Testis (tissue), 5 donors: ENCODE results near the gene ANKHD1. TPM values are rescaled to one million over a fixed set of nuclear protein-coding genes. Genes with fewer than 3 reads are reported as not detected.

Experiments used
- DNase-seq: peaks from one replicate; pipeline ENCODE4 v3.0.0-alpha.2; 2019
- H3K27ac ChIP-seq, 2 donors: fragments of 200-600 bp; sonication (generic); one replicate each; pipeline ENCODE4 v1.5.1; 2019
- H3K27me3 ChIP-seq: fragments of 200-600 bp; sonication (generic); one replicate; pipeline ENCODE4 v1.5.1; 2019
- H3K36me3 ChIP-seq: fragments of 200-600 bp; sonication (generic); one replicate; pipeline ENCODE4 v1.5.1; 2017; ENCODE audit warnings: low read depth; ENCODE audit errors: missing control alignments
- H3K4me1 ChIP-seq: fragments of 200-600 bp; sonication (generic); one replicate; pipeline ENCODE4 v1.5.1; 2019
- H3K4me3 ChIP-seq, 2 donors: fragments of 200-600 bp; sonication (generic); one replicate each; pipeline ENCODE4 v1.5.1; 2017 to 2019
- H3K9me3 ChIP-seq: fragments of 200-600 bp; sonication (generic); one replicate; pipeline ENCODE4 v1.5.1; 2017
- POLR2A ChIP-seq: fragments of 450-650 bp; IDR thresholded peaks from one replicate; pipeline ENCODE4 v1.6.1; 2017; ENCODE audit warnings: antibody characterized with exemption, mild to moderate bottlenecking, moderate library complexity
- WGBS, 2 donors: methylation state at CpG; one replicate each; pipeline ENCODE4 v1.1.5; 2018; 5-methylcytosine and 5-hydroxymethylcytosine counted together
- intact Hi-C: fragments of 100-400 bp; cut with DNase I; formaldehyde crosslinking; loops from one replicate; pipeline ENCODE4 v1.15.1; 2023; ENCODE audit warnings: low total_unique reads
- long read RNA-seq, 2 donors: transcript quantifications; one replicate each; lab custom pipeline, GENCODE V29; 2026
- polyA plus RNA-seq: library from polyadenylated mRNA; stranded (reverse); fragments of 350-450 nt; fragmentation: Illumina TruSeq; extraction: RNeasy Lipid Tissue Mini Kit (QIAGEN cat#74804); gene quantifications from one replicate; pipeline ENCODE4 v1.2.3, GENCODE V29; 2014; ENCODE audit warnings: low read depth, low replicate concordance; ENCODE audit not compliant: insufficient read depth
- total RNA-seq, 2 donors: library from RNA; depleted of rRNA; stranded (reverse); fragments of >200 nt; gene quantifications; one replicate each; pipeline ENCODE4 v1.2.3, GENCODE V29; 2016
- TF ChIP-seq, protein P1 (sequence below), 3 experiments: fragments of 450-650 bp in 2 of 3; fragments of 200-600 bp in 1 of 3; sonication (generic) in 1 of 3; IDR thresholded peaks; one replicate each; pipeline ENCODE4 v1.5.1; 2016 to 2019; ENCODE audit warnings: antibody characterized with exemption in 3 of 3, mild to moderate bottlenecking in 2 of 3, moderate library complexity in 1 of 3

The ANKHD1 gene, protein sequence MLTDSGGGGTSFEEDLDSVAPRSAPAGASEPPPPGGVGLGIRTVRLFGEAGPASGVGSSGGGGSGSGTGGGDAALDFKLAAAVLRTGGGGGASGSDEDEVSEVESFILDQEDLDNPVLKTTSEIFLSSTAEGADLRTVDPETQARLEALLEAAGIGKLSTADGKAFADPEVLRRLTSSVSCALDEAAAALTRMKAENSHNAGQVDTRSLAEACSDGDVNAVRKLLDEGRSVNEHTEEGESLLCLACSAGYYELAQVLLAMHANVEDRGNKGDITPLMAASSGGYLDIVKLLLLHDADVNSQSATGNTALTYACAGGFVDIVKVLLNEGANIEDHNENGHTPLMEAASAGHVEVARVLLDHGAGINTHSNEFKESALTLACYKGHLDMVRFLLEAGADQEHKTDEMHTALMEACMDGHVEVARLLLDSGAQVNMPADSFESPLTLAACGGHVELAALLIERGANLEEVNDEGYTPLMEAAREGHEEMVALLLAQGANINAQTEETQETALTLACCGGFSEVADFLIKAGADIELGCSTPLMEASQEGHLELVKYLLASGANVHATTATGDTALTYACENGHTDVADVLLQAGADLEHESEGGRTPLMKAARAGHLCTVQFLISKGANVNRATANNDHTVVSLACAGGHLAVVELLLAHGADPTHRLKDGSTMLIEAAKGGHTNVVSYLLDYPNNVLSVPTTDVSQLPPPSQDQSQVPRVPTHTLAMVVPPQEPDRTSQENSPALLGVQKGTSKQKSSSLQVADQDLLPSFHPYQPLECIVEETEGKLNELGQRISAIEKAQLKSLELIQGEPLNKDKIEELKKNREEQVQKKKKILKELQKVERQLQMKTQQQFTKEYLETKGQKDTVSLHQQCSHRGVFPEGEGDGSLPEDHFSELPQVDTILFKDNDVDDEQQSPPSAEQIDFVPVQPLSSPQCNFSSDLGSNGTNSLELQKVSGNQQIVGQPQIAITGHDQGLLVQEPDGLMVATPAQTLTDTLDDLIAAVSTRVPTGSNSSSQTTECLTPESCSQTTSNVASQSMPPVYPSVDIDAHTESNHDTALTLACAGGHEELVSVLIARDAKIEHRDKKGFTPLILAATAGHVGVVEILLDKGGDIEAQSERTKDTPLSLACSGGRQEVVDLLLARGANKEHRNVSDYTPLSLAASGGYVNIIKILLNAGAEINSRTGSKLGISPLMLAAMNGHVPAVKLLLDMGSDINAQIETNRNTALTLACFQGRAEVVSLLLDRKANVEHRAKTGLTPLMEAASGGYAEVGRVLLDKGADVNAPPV (N-terminal part only)
- 100 to 1,000 TPM; 170 to 172 TPM for total RNA-seq
- 70.0 TPM for polyA plus RNA-seq
- long read RNA-seq, donor 1, partial matches to known transcripts: 36 of 43 reads
- long read RNA-seq, donor 1, other reads (novel, unspliced or antisense): 0 of 43 reads
- long read RNA-seq, donor 2, partial matches to known transcripts: 18 of 22 reads
- long read RNA-seq, donor 2, other reads (novel, unspliced or antisense): 0 of 22 reads

DNA sequence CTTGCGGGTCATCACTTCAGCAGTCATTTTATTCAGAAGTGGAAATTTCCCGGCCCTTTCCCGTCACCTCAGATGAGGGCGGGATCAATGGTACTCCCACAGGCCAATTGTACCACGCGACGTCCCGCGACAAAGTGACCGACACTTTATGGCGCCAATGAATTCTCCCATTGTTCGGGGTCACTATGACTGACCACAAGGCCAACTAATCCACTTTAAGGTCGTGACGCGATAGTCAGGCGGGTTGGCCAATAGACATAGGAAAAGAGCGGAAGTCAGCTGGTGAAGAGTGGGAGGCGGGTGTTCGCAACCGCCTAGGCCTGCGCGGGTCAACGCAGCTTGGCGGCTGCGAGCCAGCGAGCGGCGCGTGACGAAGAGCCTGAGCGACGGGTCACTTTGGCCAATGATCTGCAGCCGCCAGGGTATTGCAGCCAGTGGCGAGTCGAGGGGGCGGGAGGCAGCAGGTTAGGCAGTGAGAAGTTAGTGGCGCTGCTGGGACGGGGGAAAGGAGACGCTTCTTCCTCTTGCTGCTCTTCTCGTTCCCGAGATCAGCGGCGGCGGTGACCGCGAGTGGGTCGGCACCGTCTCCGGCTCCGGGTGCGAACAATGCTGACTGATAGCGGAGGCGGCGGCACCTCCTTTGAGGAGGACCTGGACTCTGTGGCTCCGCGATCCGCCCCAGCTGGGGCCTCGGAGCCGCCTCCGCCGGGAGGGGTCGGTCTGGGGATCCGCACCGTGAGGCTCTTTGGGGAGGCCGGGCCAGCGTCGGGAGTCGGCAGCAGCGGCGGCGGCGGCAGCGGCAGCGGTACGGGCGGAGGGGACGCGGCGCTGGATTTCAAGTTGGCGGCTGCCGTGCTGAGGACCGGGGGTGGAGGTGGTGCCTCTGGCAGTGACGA, at the start of gene ANKHD1:
Gene ANKHD1 (plus strand): TSS at position 472 of the 896 bp plus-strand sequence. CDS start 135 bp downstream, at position 607.
- Histone ChIP-seq H3K27ac (peak within 1 kb of the TSS; percentile 94 to 97), H3K36me3 (no peaks in the 10 kb centered on the region), H3K27me3 (no peaks in the 10 kb centered on the region), H3K4me3 (peak within 1 kb of the TSS; percentile 94 to 99), H3K4me1 (peaks cover 13% of the 10 kb centered on the region), H3K9me3 (no peaks in the 10 kb centered on the region)
- TF ChIP-seq, protein P1, sequence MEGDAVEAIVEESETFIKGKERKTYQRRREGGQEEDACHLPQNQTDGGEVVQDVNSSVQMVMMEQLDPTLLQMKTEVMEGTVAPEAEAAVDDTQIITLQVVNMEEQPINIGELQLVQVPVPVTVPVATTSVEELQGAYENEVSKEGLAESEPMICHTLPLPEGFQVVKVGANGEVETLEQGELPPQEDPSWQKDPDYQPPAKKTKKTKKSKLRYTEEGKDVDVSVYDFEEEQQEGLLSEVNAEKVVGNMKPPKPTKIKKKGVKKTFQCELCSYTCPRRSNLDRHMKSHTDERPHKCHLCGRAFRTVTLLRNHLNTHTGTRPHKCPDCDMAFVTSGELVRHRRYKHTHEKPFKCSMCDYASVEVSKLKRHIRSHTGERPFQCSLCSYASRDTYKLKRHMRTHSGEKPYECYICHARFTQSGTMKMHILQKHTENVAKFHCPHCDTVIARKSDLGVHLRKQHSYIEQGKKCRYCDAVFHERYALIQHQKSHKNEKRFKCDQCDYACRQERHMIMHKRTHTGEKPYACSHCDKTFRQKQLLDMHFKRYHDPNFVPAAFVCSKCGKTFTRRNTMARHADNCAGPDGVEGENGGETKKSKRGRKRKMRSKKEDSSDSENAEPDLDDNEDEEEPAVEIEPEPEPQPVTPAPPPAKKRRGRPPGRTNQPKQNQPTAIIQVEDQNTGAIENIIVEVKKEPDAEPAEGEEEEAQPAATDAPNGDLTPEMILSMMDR (IDR thresholded peaks at IDR 0.05): no peak
- peak; percentile 87 for TF ChIP-seq POLR2A
- 1% methylated on average over 50 to 80 of the region's 83 CpGs for WGBS, 2 donors
- peak; percentile 99 for DNase-seq
- intact Hi-C loops: no loop called here

DNA sequence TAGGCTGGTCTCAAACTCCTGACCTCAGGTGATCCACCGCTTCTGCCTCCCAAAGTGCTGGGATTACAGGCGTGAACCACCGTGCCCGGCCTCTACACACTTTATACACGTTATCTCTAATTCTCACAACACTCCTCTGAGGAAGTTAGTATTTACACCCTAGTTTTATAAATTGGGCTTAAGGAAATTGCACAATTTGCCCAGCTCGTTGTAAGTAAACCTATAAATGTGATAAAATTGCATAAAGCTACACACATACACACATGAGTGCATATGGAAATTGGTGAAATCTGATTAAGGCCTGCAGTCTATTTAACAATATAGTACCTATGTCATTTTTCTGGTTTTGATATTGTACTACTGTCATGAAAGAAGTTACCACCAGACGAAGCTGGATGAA, 46.1 kb upstream of the ANKHD1 start:
- WGBS, 2 donors: 91 to 92% methylated on average over 7 of the region's 7 CpGs
- intact Hi-C loops: no loop called here
- Histone ChIP-seq H3K4me1 (no peaks in the 10 kb centered on the region), H3K27ac (no peak overlapping the region), H3K9me3 (no peaks in the 10 kb centered on the region), H3K27me3 (no peaks in the 10 kb centered on the region), H3K36me3 (no peaks in the 10 kb centered on the region), H3K4me3 (no peak overlapping the region)
- DNase-seq: no peak
- no peak for TF ChIP-seq POLR2A
- TF ChIP-seq, protein P1 (IDR thresholded peaks at IDR 0.05): no peak

DNA sequence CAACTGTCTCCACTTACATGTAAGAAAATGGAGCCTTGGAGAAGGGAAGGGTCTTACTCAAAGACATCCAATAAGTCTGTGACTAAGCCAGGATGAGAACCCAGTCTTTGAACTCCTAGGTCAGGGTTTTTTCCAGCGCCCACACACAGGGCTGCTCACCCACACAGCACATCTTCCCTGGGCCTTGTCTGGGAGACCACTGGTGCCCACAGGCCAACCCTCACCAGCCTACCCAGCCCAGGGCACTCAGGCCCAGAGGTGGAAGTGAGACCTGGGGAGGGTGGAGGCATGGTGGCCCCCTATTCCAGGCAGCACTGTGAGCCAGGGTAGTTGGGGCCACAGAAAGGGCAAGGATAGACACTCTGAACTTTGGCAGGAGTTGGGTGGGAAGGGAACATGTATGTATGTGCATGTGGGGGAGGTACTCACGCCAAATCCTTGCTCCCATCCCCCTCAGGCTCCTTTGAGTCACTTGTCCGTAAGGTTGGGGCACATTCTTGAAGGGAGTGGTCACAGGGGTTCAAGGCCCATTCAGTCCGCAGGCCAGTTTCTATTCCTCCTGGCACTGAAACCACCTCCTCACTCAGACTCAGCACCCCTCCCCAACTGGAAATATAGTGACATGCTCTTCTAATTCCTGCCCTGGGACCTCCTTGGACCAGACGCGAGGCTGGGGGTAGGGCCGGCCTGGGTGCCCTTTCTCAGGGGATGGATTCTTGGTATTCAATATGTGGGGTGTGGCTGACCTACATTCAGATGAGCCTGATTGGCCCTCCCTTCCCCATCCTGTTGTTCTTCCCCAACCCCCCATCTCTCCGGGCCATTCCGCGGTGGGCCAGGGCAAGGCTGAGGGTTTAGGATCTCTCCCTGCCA, 44.5 kb upstream of the ANKHD1 start:
- no peak for DNase-seq
- TF ChIP-seq, protein P1 (IDR thresholded peaks at IDR 0.05): no peak
- TF ChIP-seq POLR2A: no peak
- Histone ChIP-seq H3K36me3 (no peaks in the 10 kb centered on the region), H3K4me1 (no peaks in the 10 kb centered on the region), H3K9me3 (no peaks in the 10 kb centered on the region), H3K27me3 (no peaks in the 10 kb centered on the region), H3K27ac (no peak overlapping the region), H3K4me3 (no peak overlapping the region)
- intact Hi-C loops: no loop called here
- 29 to 32% methylated on average over 10 of the region's 10 CpGs for WGBS, 2 donors
